Erythroblast (primary cell): Measurements from ENCODE around the gene SLC1A6.

Source experiments
- GATA1 ChIP-seq: IDR thresholded peaks from 2 replicates; pipeline ENCODE4 v1.6.1; 2011; ENCODE audit warnings: low read depth, mild to moderate bottlenecking, control low read depth, low read length, moderate library complexity
- POLR2A ChIP-seq: IDR thresholded peaks from 2 replicates; pipeline ENCODE4 v1.6.1; 2011; ENCODE audit warnings: mild to moderate bottlenecking, low read length

- TF ChIP-seq POLR2A (no peak), GATA1 (no peak)
Observed at GRCh38 chr19:14972676-14973075, 7.0 kb downstream of the SLC1A6 start.
